Esophagus squamous epithelium (tissue), 4 donors: Measurements from ENCODE around the gene UVSSA.

Experiments used
- CTCF ChIP-seq, 6 experiments: fragments of 450-650 bp in 4 of 6; fragments of 200-600 bp in 2 of 6; sonication (generic) in 2 of 6; IDR thresholded peaks; one replicate each; pipeline ENCODE4 v1.5.1; 2016 to 2019; ENCODE audit warnings: antibody characterized with exemption in 6 of 6, mild to moderate bottlenecking in 4 of 6, moderate library complexity in 4 of 6
- POLR2A ChIP-seq, 4 donors: fragments of 450-650 bp; IDR thresholded peaks; one replicate each; pipeline ENCODE4 v1.6.1; 2017; ENCODE audit warnings: antibody characterized with exemption in 4 of 4, mild to moderate bottlenecking in 4 of 4, moderate library complexity in 3 of 4

- TF ChIP-seq CTCF (IDR thresholded peaks at IDR 0.05) (no peak), POLR2A (IDR thresholded peaks at IDR 0.05) (no peak)
Measured at GRCh38 chr4:1410491-1411325, 63.7 kb downstream of the UVSSA start.
